ENCODE measurements around the gene SH3BP4. TPM values are rescaled to one million over a fixed set of nuclear protein-coding genes. Genes with fewer than 3 reads are reported as not detected.

SH3BP4 gene
- total RNA-seq, 1 experiment from 2014 or later, result 93.8 TPM

- Histone ChIP-seq H3K4me2 (ENCODE audit: insufficient read depth, insufficient read length, low read length) (no peak overlapping the region), H3K56ac (ENCODE audit: insufficient read length, low read depth, low read length) (no peak overlapping the region), H3K9me3 (ENCODE audit: control insufficient read depth, low read depth, low read length) (no peaks in the 10 kb centered on the region), H2BK15ac (ENCODE audit: low read depth, low read length) (no peak overlapping the region), H2AFZ (ENCODE audit: low read length) (no peak overlapping the region), H4K8ac (replicated peaks; ENCODE audit: insufficient read length, low read depth, low read length) (no peak overlapping the region), H3K9ac (ENCODE audit: extremely low read depth, insufficient read length, low read length) (no peak overlapping the region), H3K4me1 (ENCODE audit: insufficient read depth, low read length) (no peaks in the 10 kb centered on the region), H3T11ph (ENCODE audit: low read length) (no peak overlapping the region), H3K79me1 (ENCODE audit: insufficient read depth, low read depth, low read length, poor library complexity, severe bottlenecking) (no peaks in the 10 kb centered on the region), H2AK5ac (ENCODE audit: insufficient read length, low read length) (no peak overlapping the region), H2BK120ac (ENCODE audit: low read depth, low read length, poor library complexity, severe bottlenecking) (no peak overlapping the region), H4K20me1 (ENCODE audit: control insufficient read depth, insufficient read depth, insufficient read length) (no peaks in the 10 kb centered on the region), H3K14ac (ENCODE audit: insufficient read depth, low read length) (no peak overlapping the region), H3K18ac (ENCODE audit: insufficient read length, low read depth, low read length) (no peak overlapping the region), H3K23ac (ENCODE audit: insufficient read length, low read depth, low read length) (no peak overlapping the region), H2BK20ac (ENCODE audit: low read depth, low read length, poor library complexity, severe bottlenecking) (no peak overlapping the region), H3K79me2 (ENCODE audit: insufficient read depth, low read length) (no peaks in the 10 kb centered on the region), H2BK12ac (ENCODE audit: insufficient read length, low read depth, low read length) (no peak overlapping the region), H2BK5ac (ENCODE audit: insufficient read length, low read length) (no peak overlapping the region), H4K5ac (ENCODE audit: insufficient read length, low read depth, low read length) (no peak overlapping the region), H4K91ac (ENCODE audit: insufficient read length, low read depth, low read length) (no peak overlapping the region), H3K27ac (ENCODE audit: insufficient read length, low read depth, low read length) (no peak overlapping the region), H3K4ac (ENCODE audit: low read depth, low read length) (no peak overlapping the region), H3K27me3 (ENCODE audit: insufficient read depth, low read length) (no peaks in the 10 kb centered on the region), H3K23me2 (ENCODE audit: insufficient read length, low read depth, low read length, poor library complexity, severe bottlenecking) (no peaks in the 10 kb centered on the region)
- Mint-ChIP-seq H3K27me3 (ENCODE audit: low read depth) (peaks cover 7% of the 10 kb centered on the region), H3K9me3 (no peaks in the 10 kb centered on the region), H3K4me1 (peaks cover 13 to 16% of the 10 kb centered on the region in 2 experiments), H3K36me3 (ENCODE audit: insufficient read depth in 1 of 3, low read depth in 3 of 3) (no peaks in the 10 kb centered on the region), H3K27ac (no peak overlapping the region), H3K4me3 (no peak overlapping the region)
- no peak for TF ChIP-seq CTCF (conservative IDR thresholded peaks at IDR 0.05)
- DNase-seq, result no peak
- no CpG with 5 or more reads among the region's 2 CpGs for WGBS (ENCODE audit: extremely low coverage, insufficient read length, low lambda C conversion rate)
Observed at GRCh38 chr2:234904785-234905184, 47.0 kb upstream of the SH3BP4 start.
